Hypothalamus (tissue), 51 donors: ENCODE measurements around the gene HIBCH.
"Not testable (repeated sequence)": the region's sequence is repeated elsewhere in the genome, so short reads cannot be mapped to it uniquely, and the experiment has no call there.

Experiments used
- DNase-seq, 51 donors: peaks; one replicate each; lab custom pipeline; 2025; lab: John Stamatoyannopoulos, UW

HIBCH gene

GRCh38 chr2:190255676-190256075, 64.0 kb downstream of the HIBCH start:
- DNase-seq = no peak

GRCh38 chr2:190254063-190254850, 65.4 kb downstream of the HIBCH start:
- DNase-seq = no peak

- DNase-seq = no peak
Observed at GRCh38 chr2:190250421-190250820, 69.2 kb downstream of the HIBCH start.

DNA sequence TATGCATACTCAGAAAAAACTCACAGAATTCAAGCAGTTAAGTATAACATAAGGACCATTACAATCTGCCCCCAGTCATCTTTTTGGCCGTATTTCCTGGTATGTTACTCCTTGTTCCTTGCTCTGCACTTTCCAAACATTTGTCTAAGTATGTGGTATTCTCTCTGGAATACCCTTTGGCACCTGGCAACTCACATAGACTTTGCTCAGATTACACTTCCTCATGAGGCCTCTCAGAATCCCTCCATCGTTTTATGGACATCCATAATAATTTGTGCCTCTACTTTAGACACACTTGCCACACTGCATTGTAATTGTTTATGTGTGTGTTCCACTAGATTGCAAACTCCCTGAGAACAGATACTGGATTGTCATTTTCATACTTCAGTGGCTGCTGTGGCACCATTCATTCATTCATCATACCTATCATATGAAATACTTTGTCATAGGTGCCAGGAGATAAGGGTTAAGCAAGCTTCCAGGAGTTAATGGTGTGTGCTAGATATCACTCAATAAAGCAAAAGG, 84.0 kb downstream of the HIBCH start:
- DNase-seq = no peak

- no peak for DNase-seq
Observed at GRCh38 chr2:190235101-190235500, 84.5 kb downstream of the HIBCH start.

GRCh38 chr2:190223989-190224388, 95.6 kb downstream of the HIBCH start:
- DNase-seq = not testable (repeated sequence)

DNA sequence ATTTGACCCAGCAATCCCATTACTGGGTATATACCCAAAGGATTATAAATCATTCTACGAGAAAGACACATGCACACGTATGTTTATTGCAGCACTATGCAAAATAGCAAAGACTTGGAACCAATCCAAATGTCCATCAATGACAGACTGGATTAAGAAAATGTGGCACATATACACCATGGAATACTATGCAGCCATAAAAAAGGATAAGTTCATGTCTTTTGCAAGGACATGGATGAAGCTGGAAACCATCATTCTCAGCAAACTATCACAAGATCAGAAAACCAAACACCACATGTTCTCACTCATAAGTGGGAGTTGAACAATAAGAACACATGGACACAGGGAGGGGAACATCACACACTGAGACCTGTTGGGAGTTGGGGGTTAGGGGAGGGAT, 96.9 kb downstream of the HIBCH start:
- not testable (repeated sequence) for DNase-seq

DNA sequence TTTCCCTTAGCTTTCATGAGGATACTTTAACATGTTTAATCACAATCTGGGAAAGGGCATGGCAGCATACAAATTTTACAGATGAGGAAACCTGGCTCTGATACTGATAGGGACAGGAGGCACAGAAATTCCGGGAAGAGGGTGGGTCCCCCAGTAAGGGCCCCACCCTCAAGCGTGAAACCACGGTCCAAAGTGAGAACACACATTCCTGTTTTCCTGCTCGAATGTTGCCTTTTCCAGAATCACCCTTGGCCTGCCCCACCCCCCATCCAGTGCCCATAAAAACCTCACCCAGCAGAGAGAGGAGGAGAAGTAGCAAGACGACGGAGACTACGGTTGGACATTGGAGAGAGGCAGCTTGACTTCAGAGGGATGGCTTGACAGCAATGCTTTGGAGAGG, 98.2 kb downstream of the HIBCH start:
- no peak for DNase-seq

GRCh38 chr2:190219186-190219585, 100.4 kb downstream of the HIBCH start:
- no peak for DNase-seq

DNA sequence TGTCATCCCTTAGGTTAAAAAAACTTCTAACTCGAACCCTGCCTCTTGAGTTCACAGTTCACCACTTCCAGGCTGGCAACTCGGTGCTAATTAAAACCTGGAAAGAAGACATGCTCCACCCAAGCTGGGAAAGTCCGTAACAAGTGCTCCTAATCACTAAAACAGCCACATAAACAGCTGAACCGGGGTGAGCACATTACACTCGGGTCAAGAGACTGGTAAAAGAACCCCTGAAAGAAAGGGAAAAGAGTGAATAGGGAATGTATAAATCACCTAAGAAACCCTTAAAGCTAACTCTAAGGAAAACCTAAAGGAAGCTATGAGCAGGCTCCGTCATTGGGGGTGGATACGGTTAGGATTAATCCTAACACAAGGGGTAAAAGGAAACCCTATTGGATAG, 102.0 kb downstream of the HIBCH start:
- no peak for DNase-seq

GRCh38 chr2:190216829-190217228, 102.8 kb downstream of the HIBCH start:
- peak in 7 of 51 donors; percentile 5 to 24 (median 9) for DNase-seq

DNA sequence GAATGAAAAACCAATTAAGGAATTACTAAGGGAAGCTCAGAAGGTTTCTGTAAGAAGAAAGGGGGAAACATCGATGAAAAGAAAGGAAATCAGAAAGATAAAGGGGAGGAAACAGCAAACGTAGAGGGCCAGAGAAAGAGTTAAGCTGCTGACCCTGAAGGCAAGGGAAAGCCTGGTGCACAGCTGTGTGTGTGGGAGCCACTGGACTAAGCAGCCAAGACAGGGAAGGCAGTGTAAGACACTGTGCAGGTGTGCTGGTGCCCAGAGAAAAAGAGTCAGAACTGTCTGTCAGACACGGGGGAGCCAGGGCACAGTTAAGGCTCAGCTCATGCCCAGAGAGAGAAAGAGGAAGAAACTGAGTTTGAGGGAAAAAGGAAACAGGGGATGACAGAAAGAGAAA, 104.0 kb downstream of the HIBCH start:
- no peak for DNase-seq

- no peak for DNase-seq
Observed at GRCh38 chr2:190214426-190215194, 105.0 kb downstream of the HIBCH start.

GRCh38 chr2:190213441-190214335, 105.9 kb downstream of the HIBCH start:
- DNase-seq = no peak

DNA sequence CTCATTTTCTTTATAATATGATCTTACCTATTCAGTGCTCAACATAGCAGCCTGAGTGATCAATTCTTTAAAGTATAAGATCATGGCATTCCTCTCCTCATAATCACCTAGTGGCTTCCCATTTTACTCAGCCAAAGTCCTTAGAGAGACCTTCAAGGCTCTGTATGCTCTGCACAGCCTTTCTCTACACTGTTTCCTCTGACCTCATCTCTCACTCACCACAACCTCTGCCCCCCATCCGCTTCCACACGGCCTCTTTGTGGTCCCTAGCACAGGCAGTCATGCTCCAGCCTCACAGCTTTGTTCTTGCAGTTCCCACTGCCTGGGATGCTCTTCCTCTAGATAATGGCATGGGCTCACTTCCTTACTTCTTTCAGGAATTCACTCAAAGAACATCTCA, 109.2 kb downstream of the HIBCH start:
- no peak for DNase-seq

DNA sequence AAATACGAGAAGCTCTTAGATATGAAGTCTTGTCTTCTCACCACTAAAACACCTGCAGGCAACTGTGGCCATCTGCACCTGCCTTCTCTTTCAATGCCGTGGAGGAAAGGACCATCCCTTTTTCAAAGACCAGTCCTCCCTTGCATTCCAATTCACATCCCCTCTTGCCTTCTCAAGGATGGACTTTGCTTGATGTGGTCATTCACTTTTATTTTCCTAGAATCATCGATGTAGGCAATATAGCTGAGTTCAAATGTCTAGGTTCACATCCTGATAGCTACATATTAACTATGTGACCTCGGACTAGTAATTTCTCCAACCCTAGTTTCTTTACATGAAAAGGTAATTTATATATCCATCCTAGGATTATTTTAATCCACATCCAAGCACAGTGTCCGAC, 110.1 kb downstream of the HIBCH start:
- DNase-seq = no peak

- DNase-seq = no peak
Observed at GRCh38 chr2:190207930-190208329, 111.7 kb downstream of the HIBCH start.

DNA sequence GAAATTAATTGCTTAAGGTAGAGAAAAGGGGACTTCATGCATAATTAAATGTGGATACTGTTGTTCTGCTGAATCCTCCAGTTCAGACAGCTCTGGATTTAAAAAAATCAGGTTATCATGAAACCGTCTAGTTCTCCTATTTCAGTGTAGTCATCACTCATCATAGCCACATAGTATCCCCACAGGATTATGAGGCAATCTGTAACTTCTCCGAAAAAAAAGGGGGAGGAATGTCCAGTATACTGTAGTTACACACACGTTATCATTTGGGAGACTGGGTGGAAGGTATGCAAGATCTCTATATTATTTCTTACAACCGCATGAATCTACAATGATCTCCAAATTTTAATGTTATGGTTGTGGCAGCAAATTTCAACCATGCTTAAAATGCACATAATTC, 114.0 kb downstream of the HIBCH start:
- no peak for DNase-seq

DNA sequence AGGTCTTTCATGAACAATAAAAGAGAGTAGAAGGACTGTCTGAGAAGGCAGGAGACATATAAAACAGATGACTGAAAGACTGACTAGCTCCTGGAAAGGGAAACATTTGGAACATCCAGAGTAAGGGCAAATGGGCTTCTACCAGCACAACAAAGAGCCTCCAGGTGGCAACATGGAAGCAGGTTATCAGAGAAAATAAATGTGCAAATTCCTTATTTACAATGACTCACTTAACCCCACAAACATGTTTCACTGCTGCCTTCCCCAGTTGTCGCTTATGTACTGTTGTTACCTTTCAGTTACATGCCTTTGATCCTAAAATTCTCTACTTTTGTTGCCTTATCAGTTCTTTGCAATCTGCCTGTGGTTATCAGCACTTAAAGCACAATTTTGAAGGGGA, 117.0 kb downstream of the HIBCH start:
- DNase-seq = no peak

GRCh38 chr2:190202018-190202417, 117.6 kb downstream of the HIBCH start:
- DNase-seq = no peak

DNA sequence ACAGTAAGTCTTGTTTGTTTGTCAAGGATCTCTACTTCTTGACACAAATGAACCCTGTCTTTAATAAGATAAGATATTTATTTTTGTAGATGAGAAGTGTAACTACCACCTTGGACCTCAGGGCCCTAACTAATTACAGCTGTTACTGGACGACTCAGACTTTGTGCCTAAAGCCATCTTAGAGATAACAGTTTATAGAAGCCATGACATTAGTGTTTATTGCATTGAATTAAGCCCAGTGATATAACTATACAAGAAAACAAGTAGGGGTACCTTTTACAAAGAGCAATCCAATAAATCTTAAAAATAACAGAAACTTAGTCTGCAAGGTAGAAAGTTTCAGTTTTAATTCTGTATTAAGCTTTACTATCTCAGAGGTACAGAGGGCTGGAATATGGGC, 119.0 kb downstream of the HIBCH start:
- no peak for DNase-seq
